AG04449 (cell line): ENCODE data around the gene ANKS1B.

ENCODE experiments used
- CTCF ChIA-PET: fragments of 350-600 bp; formaldehyde crosslinking; extraction: SDS; loops from one replicate; lab custom pipeline; 2021; ENCODE audit warnings: antibody characterized with exemption; lab: Yijun Ruan, JAX
- POLR2A ChIA-PET: fragments of 400-600, 350-600 bp; formaldehyde crosslinking; extraction: SDS; loops from one replicate; lab custom pipeline; 2020; ENCODE audit warnings: antibody characterized with exemption, inconsistent platforms; lab: Yijun Ruan, JAX
- DNase-seq: peaks from one replicate; pipeline ENCODE4 v3.0.0-alpha.2; 2010; ENCODE audit warnings: low read depth, low spot score
- H3K4me3 ChIP-seq: 2 replicates; pipeline ENCODE4 v1.5.1; 2011; ENCODE audit warnings: low read depth, mild to moderate bottlenecking, control low read depth, low read length
- CTCF ChIP-seq: IDR thresholded peaks from one replicate; pipeline ENCODE4 v1.5.1; 2011; ENCODE audit warnings: mild to moderate bottlenecking, moderate library complexity, low read length, control low read depth, inconsistent platforms; ENCODE audit not compliant: insufficient read depth; ENCODE audit errors: missing control alignments

The ANKS1B gene

GRCh38 chr12:99875081-99875480 is 109.7 kb downstream of the ANKS1B start:
- no peak for DNase-seq
- POLR2A ChIA-PET, result no interaction called here
- H3K4me3 ChIP-seq, result no peak overlapping the region
- no peak for TF ChIP-seq CTCF
- CTCF ChIA-PET, result no interaction called here

DNA sequence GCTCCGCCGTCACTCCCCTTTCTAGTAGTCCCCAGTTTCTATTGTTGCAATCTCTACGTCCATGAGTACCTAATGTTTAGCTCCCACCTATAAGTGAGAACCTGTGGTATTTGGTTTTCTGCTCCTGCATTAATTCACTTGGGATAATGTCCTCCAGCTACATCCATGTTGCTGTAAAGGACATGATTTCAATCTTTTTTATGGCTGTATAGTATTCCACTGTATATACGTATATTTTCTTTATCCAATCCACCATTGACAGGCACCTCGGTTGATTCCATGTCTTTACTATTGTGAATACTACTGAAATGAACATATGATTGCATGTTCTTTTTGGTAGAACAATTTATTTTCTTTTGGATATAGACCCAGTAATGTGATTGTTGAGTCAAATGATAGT is 114.7 kb downstream of the ANKS1B start:
- no peak for TF ChIP-seq CTCF
- ChIA-PET CTCF (no interaction called here), POLR2A (no interaction called here)
- no peak for DNase-seq
- no peak overlapping the region for H3K4me3 ChIP-seq

- POLR2A ChIA-PET, result no interaction called here
- CTCF ChIA-PET, result no interaction called here
- TF ChIP-seq CTCF, result no peak
- DNase-seq, result no peak
- H3K4me3 ChIP-seq, result no peak overlapping the region
Measured at GRCh38 chr12:99861731-99862130, 123.0 kb downstream of the ANKS1B start.

DNA sequence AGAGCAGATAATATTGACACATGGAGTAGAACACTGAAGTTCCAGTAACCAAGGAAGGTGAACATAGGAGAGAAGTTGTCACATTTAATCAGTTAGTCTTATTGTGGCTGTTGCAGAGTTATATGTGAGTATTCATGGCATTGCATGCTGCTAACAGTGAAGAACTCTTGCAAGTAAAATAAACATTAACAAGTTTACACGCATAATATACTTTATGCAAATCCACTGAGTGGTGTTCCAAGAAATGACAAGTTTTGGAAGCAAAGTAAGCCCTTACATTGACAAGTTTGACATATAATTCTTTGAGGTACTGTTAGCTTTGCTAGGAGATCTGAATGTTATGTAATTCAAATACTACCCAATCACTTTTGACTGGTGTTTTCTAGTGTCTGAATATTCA is 125.6 kb downstream of the ANKS1B start:
- H3K4me3 ChIP-seq, result no peak overlapping the region
- CTCF ChIA-PET, result no interaction called here
- POLR2A ChIA-PET, result no interaction called here
- no peak for DNase-seq
- no peak for TF ChIP-seq CTCF

- H3K4me3 ChIP-seq, result no peak overlapping the region
- DNase-seq, result no peak
- no peak for TF ChIP-seq CTCF
- POLR2A ChIA-PET, result no interaction called here
- CTCF ChIA-PET, result no interaction called here
Measured at GRCh38 chr12:99852666-99853065, 132.1 kb downstream of the ANKS1B start.

- H3K4me3 ChIP-seq, result no peak overlapping the region
Measured at GRCh38 chr12:99847936-99848335, 136.8 kb downstream of the ANKS1B start.

More at GRCh38 chr12:99847936-99848335, 136.8 kb downstream of the ANKS1B start:
- DNase-seq, result no peak
- POLR2A ChIA-PET, result no interaction called here
- CTCF ChIA-PET, result no interaction called here
- no peak for TF ChIP-seq CTCF
